ENCODE measurements around the gene ACSL5. TPM values are rescaled to one million over a fixed set of nuclear protein-coding genes. Genes with fewer than 3 reads are reported as not detected.
"Not testable (repeated sequence)": the region's sequence is repeated elsewhere in the genome, so short reads cannot be mapped to it uniquely, and the experiment has no call there.

The ACSL5 gene
- total and polyA plus RNA-seq, 2 of the 4 experiments (the other 2 are of a cell fraction), result 0.87 to 1.3 TPM

DNA sequence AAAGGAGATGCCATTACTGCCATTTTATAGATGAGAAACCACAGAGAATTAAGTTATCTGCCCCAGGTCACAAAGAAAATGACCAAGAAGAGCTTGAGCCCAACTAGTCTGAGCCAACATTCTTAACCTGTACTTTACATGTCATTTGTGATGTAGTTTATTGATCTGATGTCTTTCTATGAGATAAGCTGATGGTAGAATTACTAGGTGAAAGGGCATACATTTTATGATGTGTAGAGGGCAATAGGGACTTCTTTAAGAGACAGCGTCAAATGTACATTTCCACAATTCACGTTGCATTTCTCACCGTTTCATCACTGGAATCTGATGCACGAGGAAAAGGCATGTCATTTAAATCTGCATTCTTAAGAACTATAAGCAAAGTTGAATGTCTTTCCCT, 11.3 kb downstream of the ACSL5 start:
- Histone ChIP-seq H3K23ac (ENCODE audit: low read depth, low read length) (no peak overlapping the region), H3K27me3 (ENCODE audit: control insufficient read depth, insufficient read depth, low read length) (no peaks in the 10 kb centered on the region), H3K4me1 (ENCODE audit: control insufficient read depth, insufficient read depth, low read length) (peaks cover 8% of the 10 kb centered on the region), H4K8ac (ENCODE audit: low read depth in 2 of 2, low read length in 2 of 2) (no peak overlapping the region), H4K5ac (ENCODE audit: low read depth, low read length) (no peak overlapping the region), H3K56ac (ENCODE audit: extremely low read depth, insufficient read depth, low read length) (no peak overlapping the region), H2BK120ac (ENCODE audit: low read depth, low read length) (no peak overlapping the region), H2BK5ac (ENCODE audit: low read depth, low read length, poor library complexity, severe bottlenecking) (no peak overlapping the region), H3K36me3 (ENCODE audit: control insufficient read depth, insufficient read depth, low read length) (no peaks in the 10 kb centered on the region; the same call in 1 of the 2 replicates), H3K4ac (ENCODE audit: low read depth, low read length) (no peak overlapping the region), H2BK15ac (ENCODE audit: low read depth, low read length) (no peak overlapping the region), H3K4me3 (ENCODE audit: insufficient read depth, low read depth, low read length) (no peak overlapping the region), H3K9ac (ENCODE audit: low read depth, low read length) (no peak overlapping the region), H2AK9ac (replicated peaks; ENCODE audit: low read depth, low read length, poor library complexity) (no peak overlapping the region), H4K20me1 (ENCODE audit: insufficient read depth, low read length) (no peaks in the 10 kb centered on the region), H3K4me2 (ENCODE audit: low read depth, low read length) (no peak overlapping the region), H3K14ac (replicated peaks; ENCODE audit: low read depth, low read length) (no peak overlapping the region), H3K79me1 (ENCODE audit: low read depth in 1 of 2, low read length in 2 of 2) (no peaks in the 10 kb centered on the region), H2BK20ac (ENCODE audit: low read depth, low read length) (no peak overlapping the region), H2AFZ (replicated peaks; ENCODE audit: low read length, poor library complexity) (no peak overlapping the region), H3K18ac (ENCODE audit: low read depth, low read length) (no peak overlapping the region), H3K27ac (ENCODE audit: insufficient read depth, low read length) (no peak overlapping the region), H2AK5ac (ENCODE audit: low read depth, low read length) (no peak overlapping the region), H3K9me3 (ENCODE audit: control insufficient read depth, insufficient read depth, low read length) (no peaks in the 10 kb centered on the region), H3K9me1 (ENCODE audit: insufficient read depth, low read length) (0 out of 2 replicates have a peak, but pooled peaks cover 5% of the 10 kb centered on the region), H4K91ac (ENCODE audit: insufficient read depth, low read depth, low read length) (no peak overlapping the region)
- ATAC-seq (ENCODE audit: low read depth), result no peak
- dilution Hi-C loops (cut with HindIII; ENCODE audit: low sequenced_read_pairs, unreplicated experiment) (no loop called here), intact Hi-C loops (cut with micrococcal nuclease) (no loop called here), in situ Hi-C loops (cut with MboI; ENCODE audit: low sequenced_read_pairs) (no loop called here)
- DNase-seq, result no peak
- CTCF ChIA-PET, result no interaction called here
- no CpG with 5 or more reads among the region's 4 CpGs for WGBS, 2 experiments (ENCODE audit: extremely low coverage in 2 of 2, insufficient read length in 1 of 2)
- no TSS peak for BruUV-seq (replicated peaks)
- POLR2A ChIA-PET (ENCODE audit: unreplicated experiment), result no interaction called here
- no peak for TF ChIP-seq USF2 (IDR thresholded peaks at IDR 0.05; ENCODE audit: low read depth, low read length)
- TF ChIP-seq CHD1 (IDR thresholded peaks at IDR 0.05; ENCODE audit: low read depth, low read length), result no peak
- TF ChIP-seq ELK1 (IDR thresholded peaks at IDR 0.05; ENCODE audit: borderline replicate concordance, low read depth, low read length), result no peak
- TF ChIP-seq RFX5 (IDR thresholded peaks at IDR 0.05; ENCODE audit: low read depth, low read length), result no peak
- TF ChIP-seq RCOR1 (IDR thresholded peaks at IDR 0.05; ENCODE audit: insufficient replicate concordance, low read length), result no peak
- TF ChIP-seq MAFK (IDR thresholded peaks at IDR 0.05; ENCODE audit: low read depth, low read length), result no peak

- H3K9me3 ChIP-seq (ENCODE audit: control insufficient read depth, insufficient read depth, low read length); H3K9ac ChIP-seq (ENCODE audit: low read depth, low read length); H4K5ac ChIP-seq (ENCODE audit: low read depth, low read length); H2AFZ ChIP-seq (replicated peaks; ENCODE audit: low read length, poor library complexity); POLR2A ChIA-PET (ENCODE audit: unreplicated experiment); H3K36me3 ChIP-seq (ENCODE audit: control insufficient read depth, insufficient read depth, low read length); H4K91ac ChIP-seq (ENCODE audit: insufficient read depth, low read depth, low read length); H3K4me1 ChIP-seq (ENCODE audit: control insufficient read depth, insufficient read depth, low read length); H3K18ac ChIP-seq (ENCODE audit: low read depth, low read length); H2BK5ac ChIP-seq (ENCODE audit: low read depth, low read length, poor library complexity, severe bottlenecking); H3K27me3 ChIP-seq (ENCODE audit: control insufficient read depth, insufficient read depth, low read length); DNase-seq; H4K20me1 ChIP-seq (ENCODE audit: insufficient read depth, low read length); H2BK15ac ChIP-seq (ENCODE audit: low read depth, low read length); H3K4me2 ChIP-seq (ENCODE audit: low read depth, low read length); H3K4ac ChIP-seq (ENCODE audit: low read depth, low read length); dilution Hi-C loops (cut with HindIII; ENCODE audit: low sequenced_read_pairs, unreplicated experiment); CTCF ChIA-PET; ATAC-seq (ENCODE audit: low read depth); in situ Hi-C loops (cut with MboI; ENCODE audit: low sequenced_read_pairs); intact Hi-C loops (cut with micrococcal nuclease); H3K79me1 ChIP-seq (ENCODE audit: low read depth in 1 of 2, low read length in 2 of 2); H3K56ac ChIP-seq (ENCODE audit: extremely low read depth, insufficient read depth, low read length); BruUV-seq (replicated peaks); H3K9me1 ChIP-seq (ENCODE audit: insufficient read depth, low read length); H3K23ac ChIP-seq (ENCODE audit: low read depth, low read length); H2BK120ac ChIP-seq (ENCODE audit: low read depth, low read length); H2AK9ac ChIP-seq (replicated peaks; ENCODE audit: low read depth, low read length, poor library complexity); H2BK20ac ChIP-seq (ENCODE audit: low read depth, low read length); H3K27ac ChIP-seq (ENCODE audit: insufficient read depth, low read length); H3K14ac ChIP-seq (replicated peaks; ENCODE audit: low read depth, low read length); H3K4me3 ChIP-seq (ENCODE audit: insufficient read depth, low read depth, low read length); H4K8ac ChIP-seq (ENCODE audit: low read depth in 2 of 2, low read length in 2 of 2); H2AK5ac ChIP-seq (ENCODE audit: low read depth, low read length): not testable (repeated sequence)
- no CpG with 5 or more reads among the region's 7 CpGs for WGBS, 2 experiments (ENCODE audit: extremely low coverage in 2 of 2, insufficient read length in 1 of 2)
These were observed 14.1 kb downstream of the ACSL5 start for GRCh38 chr10:112388056-112388455.

Measured in IMR-90 (cell line).